B cell (primary cell): ENCODE measurements around the gene RRAS.

Experiments used
- CTCF ChIP-seq: fragments of 200-600 bp; IDR thresholded peaks from one replicate; pipeline ENCODE4 v1.8.0; 2022; ENCODE audit warnings: antibody characterized with exemption, mild to moderate bottlenecking
- EZH2 ChIP-seq: IDR thresholded peaks from 2 replicates; pipeline ENCODE4 v1.6.1; 2012; ENCODE audit warnings: borderline replicate concordance, low read depth, mild to moderate bottlenecking, moderate library complexity, low read length; ENCODE audit not compliant: insufficient read depth, poor library complexity, severe bottlenecking

DNA sequence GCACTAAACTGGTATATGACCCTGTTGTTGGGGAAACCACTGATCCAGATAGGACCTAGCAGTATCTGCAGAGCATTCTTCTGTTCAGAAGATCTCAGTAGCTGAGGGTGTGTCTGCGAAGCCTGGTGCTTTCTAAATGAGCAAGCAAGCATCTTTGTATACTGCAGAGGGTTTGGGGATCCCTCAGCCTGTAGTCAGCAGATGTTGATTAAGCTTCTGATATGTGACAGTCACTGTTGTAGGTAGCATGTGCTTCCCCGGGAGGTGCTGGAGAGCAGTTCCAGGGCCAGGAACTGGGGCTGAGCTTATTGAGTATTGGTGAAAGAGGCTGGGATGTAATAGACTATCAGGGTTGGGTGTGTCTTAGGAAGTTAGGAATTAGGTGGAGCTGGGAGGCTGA, 3.5 kb upstream of the RRAS start:
- TF ChIP-seq CTCF = no peak
- no peak for TF ChIP-seq EZH2
